Fibroblast of pulmonary artery (primary cell): ENCODE results near the gene TTC16.
A peak's percentile ranks its signal among the peaks of the same experiment; 100 is the strongest.

Experiments
- DNase-seq: peaks from one replicate; pipeline ENCODE4 v3.0.0-alpha.2; 2010; ENCODE audit warnings: low read depth
- H3K4me3 ChIP-seq: replicated peaks from 2 replicates; pipeline ENCODE4 v1.5.1; 2011; ENCODE audit warnings: low read depth, mild to moderate bottlenecking, control low read depth, low read length, moderate library complexity
- TF ChIP-seq, protein P1 (sequence below): IDR thresholded peaks from 2 replicates; pipeline ENCODE4 v1.5.1; 2011; ENCODE audit warnings: mild to moderate bottlenecking, control low read depth, low read length, inconsistent platforms; ENCODE audit errors: missing control alignments

Gene TTC16

DNA sequence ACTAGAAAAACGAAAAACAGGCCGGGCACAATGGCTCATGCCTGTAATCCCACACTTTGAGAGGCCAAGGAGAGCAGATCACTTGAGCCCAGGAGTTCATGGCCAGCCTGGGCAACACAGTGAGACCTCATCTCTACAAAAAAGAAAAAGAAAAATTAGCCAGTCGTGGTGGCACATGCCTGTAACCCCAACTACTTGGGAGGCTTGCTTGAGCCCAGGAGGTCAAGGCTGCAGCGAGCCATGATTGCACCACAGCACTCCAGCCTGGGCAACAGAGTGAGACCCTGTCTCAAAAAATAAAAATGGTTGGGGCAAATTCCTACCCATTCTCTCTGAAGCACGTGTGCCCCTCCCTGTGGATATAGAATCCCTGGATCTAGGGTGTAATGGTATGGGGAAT is 17.5 kb upstream of the TTC16 start:
- TF ChIP-seq, protein P1, sequence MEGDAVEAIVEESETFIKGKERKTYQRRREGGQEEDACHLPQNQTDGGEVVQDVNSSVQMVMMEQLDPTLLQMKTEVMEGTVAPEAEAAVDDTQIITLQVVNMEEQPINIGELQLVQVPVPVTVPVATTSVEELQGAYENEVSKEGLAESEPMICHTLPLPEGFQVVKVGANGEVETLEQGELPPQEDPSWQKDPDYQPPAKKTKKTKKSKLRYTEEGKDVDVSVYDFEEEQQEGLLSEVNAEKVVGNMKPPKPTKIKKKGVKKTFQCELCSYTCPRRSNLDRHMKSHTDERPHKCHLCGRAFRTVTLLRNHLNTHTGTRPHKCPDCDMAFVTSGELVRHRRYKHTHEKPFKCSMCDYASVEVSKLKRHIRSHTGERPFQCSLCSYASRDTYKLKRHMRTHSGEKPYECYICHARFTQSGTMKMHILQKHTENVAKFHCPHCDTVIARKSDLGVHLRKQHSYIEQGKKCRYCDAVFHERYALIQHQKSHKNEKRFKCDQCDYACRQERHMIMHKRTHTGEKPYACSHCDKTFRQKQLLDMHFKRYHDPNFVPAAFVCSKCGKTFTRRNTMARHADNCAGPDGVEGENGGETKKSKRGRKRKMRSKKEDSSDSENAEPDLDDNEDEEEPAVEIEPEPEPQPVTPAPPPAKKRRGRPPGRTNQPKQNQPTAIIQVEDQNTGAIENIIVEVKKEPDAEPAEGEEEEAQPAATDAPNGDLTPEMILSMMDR = no peak
- no peak overlapping the region for H3K4me3 ChIP-seq
- DNase-seq = no peak

DNA sequence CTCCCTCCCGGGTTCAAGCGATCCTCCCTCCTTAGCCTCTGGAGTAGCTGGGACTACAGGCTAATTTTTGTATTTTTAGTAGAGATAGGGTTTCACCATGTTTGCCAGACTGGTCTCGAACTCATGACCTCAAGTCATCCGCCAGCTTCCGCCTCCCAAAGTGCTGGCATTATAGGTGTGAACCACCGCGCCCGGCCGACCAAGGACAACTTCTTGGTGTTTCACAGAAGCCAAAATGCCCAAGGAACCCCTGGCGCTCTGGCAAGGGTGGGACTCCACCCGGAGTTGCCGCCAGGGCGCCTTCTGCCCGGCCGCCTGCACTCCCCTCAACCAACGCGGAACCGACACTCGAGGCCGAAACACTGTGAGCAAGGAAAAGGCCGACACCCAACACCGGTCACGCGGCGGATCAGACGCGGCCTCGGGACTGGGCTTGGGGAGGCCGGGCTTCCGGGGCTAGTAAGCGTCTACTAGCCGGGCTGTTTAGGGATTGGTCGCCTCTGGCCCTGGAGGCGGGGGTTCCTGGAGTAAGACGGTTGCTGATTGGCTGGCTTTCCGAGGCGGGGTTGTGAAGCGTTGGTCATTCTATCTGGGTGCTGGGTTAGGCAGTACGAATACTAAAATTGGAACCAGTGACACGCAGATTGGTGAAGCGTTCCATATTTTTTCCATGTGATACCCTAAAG is 16.8 kb upstream of the TTC16 start:
- DNase-seq = peak; percentile 98
- TF ChIP-seq, protein P1 = no peak
- peak overlapping the region; percentile 9 for H3K4me3 ChIP-seq

DNA sequence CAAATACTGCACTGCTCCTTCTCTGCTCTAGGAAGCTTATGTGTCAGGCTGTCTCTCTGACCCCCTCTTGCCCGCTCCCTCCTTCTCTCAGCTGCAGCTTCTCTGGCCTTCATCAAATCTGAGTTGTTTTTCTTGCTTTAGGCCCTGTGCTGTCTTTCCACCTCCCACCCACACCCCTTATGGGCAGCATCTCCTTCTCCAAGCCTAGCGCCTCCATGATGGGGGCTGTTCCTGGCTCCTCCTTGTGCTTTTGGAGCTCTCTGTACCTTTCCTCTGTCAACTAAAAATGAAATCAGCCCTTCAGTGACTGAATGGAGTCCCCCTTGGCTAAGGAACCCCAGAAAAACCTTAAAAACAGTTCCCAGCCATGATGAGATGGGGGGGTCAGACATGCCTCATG is 15.7 kb upstream of the TTC16 start:
- H3K4me3 ChIP-seq = no peak overlapping the region
- TF ChIP-seq, protein P1 = no peak
- DNase-seq = no peak

DNA sequence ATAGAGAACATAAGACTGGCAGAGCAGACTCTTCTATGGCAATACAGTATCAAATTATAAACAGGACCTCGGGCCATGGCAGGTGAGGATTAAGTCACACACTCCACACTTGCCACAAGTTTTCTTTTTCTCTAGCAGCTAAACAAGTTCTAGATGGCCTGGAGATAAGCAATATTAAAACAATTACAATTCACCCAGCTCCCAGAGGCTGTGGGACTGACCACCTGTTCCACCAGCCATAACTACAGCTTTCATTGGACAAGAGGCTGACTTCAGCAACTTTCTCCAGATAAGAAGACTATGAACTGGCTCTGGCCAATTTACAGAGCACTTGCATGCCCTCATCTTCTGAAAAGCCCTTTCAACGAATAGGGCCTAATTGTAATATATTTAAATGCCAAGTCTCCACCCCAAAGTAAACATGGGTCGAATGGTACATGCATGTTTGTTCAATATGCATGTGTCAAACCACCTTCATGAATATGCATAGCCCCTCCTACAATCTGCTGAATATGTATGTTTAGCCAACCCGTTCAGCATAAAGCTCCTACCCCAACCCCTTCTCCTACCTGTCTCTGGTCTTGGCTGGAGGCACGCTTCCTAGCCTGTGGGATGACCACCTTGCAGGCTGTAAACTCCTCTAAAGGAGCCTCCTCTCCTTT is 15.2 kb upstream of the TTC16 start:
- TF ChIP-seq, protein P1 = no peak
- DNase-seq = no peak
- H3K4me3 ChIP-seq = no peak overlapping the region

DNA sequence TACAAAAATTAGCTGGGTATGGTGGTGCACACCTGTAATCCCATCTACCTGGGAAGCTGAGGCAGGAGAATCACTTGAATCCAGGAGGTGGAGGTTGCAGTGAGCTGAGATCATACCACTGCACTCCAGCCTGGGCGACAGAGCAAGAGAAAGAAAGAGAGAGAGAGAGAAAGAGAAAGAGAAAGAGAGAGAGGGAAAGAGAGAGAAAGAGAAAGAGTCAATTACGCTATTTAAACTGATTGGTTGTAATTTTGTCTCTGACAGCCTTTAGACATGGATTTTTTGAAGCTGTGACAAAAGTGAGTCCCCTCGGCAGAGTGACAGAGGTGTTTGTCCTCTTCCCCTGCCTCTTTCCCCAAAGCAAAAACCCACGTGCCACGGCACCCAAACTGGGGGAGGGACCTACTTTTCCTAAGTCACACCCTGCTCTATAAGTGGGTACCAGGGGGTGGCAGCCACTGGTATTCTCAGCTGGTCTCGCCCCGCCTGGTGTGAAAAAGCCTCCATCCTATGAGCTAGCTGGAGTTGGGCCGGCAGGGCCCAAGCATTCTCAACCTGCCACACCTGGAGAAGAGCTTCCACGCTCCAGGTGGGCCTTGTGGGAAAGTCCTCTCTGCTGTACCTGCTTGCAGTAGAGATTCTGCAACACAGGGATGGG is 12.5 kb upstream of the TTC16 start:
- H3K4me3 ChIP-seq = no peak overlapping the region

DNA sequence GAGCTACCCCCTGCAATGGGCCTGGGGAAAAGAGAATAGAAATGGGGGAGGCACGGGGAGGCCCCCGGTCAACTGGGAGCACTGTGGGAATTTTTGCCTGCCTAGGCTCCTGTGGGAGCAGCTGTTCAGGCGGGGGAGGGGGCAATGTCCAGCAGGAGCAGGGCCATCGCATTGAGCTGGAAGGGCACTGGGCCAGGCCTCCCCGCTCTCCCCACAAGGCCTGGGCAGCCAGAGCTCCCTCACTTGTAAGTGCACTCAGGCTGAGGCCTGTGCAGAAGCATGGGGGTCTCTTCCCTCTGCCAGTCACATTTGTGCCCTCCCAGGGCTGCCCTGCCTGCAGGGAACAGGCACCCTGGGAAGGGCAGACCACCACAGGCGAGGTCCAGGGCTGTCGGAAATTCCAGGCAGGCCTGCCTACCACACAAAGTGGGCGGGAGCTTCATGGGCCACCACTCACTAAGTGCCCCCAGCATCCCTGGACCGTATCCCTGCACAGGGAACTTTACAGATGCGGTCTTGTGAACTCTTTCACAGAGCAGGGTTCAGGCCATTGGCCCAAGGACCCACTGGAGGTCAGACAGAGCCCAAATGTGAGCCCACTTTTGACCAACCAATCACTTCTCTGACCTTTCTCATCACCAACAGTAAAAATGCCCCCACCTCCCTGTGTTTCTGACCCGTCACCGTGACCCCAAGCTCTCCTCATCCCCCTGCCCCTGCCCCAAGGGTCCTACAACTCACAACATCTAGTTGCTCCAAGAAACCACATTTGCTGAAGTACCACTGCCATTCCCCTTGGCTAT is 10.1 kb upstream of the TTC16 start:
- DNase-seq = no peak
- TF ChIP-seq, protein P1 = no peak
- no peak overlapping the region for H3K4me3 ChIP-seq

More for the DNA sequence above, 12.5 kb upstream of the TTC16 start:
- no peak for DNase-seq
- TF ChIP-seq, protein P1 = no peak
